GM03348 (cell line): ENCODE data around the gene PLN.

ENCODE experiments used
- DNase-seq: peaks from one replicate; pipeline ENCODE4 v3.0.0; 2012; ENCODE audit warnings: low spot score

PLN gene

GRCh38 chr6:118580585-118581419 is 32.7 kb downstream of the PLN start:
- peak; percentile 75 for DNase-seq

DNA sequence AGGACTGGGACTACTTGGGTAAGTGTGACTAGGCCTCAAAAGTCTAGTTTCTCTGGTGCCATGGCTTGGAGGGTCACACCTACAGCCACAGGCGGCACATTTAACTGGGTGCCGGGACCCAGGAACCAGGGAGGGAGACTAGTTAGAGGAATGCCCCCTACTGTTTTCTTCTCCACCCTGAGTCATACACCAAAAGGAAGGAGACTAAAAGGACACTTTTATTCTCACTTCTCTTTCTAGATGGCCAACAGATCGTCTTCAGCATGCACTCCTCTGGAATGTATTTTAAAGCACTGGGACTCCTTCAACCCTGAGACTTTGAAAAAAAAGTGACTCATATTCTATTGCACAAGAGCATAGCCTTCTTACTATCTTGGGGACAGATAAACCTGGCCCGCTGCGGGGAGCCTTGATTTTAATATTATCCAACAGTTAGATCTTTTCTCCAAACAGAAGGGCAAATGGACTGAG is 33.4 kb downstream of the PLN start:
- peak; percentile 58 for DNase-seq

GRCh38 chr6:118584911-118585310 is 36.8 kb downstream of the PLN start:
- DNase-seq, result no peak

DNA sequence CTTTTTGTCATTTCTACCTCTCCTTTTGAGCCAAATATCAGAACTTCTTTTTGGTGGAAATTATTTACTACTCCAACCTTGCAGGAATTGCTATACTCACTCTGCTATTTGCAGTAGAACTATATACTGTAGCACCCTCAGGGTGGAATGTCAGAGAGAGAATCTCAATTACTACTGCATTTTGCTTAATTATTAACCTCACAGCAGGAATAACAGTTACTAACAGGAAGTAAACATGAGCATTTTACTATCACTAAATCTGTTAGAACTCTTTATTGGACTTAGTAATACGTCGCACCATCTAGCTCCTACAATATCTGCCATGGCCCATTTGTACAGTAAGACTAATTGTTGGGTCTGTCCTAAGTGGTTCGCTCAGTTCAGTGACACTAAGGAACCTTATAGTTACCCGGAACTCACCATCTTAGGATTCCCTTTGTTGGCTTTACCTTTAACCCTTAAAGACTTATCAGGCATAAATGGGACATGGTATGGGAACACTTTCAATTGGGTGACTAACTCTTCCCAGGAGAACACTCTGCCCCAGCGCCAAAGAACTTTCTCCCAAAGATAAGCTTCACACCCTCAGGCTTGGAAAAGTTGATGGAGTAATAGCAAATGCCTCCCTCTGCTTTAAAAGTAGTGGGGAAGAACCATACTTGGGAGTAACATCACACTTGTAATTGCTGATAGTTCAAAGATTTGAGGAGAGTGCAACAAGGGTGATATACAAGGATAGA is 38.8 kb downstream of the PLN start:
- DNase-seq, result no peak

- DNase-seq, result peak; percentile 8
Observed at GRCh38 chr6:118588626-118589025, 40.5 kb downstream of the PLN start.

DNA sequence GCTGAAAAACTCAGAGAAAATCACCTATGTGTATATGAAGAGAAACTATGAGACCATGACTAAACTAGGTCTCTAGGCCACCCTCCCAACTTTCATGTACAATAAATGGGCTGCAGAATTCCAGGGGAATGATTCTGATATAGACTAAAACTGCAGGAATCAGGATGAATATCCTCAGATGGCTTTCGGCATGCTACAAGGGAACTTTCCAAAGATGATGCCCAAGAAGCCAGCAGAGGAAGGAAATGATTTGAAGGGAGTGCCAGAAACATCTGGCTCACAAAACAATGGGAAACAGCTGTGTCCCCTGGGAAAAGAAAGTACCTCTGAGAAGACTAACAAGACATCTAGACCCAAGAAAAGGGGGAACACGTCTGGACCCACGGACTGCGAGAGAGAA is 41.1 kb downstream of the PLN start:
- DNase-seq, result peak; percentile 20

GRCh38 chr6:118589649-118590365 is 41.7 kb downstream of the PLN start:
- DNase-seq, result no peak

GRCh38 chr6:118591897-118592296 is 43.8 kb downstream of the PLN start:
- DNase-seq, result no peak

DNA sequence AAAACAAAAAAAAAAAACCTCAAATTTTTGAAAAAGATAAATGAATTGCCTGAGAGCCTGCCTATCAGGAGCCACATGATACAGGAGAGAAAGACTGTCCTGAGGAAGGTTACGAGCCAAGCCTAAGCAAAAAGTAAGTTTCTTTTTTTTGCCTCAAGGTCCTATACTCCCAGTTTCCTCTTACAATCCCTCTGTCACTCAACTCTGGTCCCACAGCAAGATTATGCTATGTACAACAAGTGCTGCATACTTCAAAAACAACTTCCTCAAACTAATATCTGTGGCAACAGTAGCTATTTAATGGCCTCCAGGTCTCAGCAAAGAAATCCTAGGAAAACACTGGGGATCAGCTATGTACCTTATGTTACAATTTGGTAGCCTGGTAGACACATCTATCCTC is 46.8 kb downstream of the PLN start:
- no peak for DNase-seq

- DNase-seq, result no peak
Observed at GRCh38 chr6:118596774-118597320, 48.8 kb downstream of the PLN start.

GRCh38 chr6:118597636-118598035 is 49.5 kb downstream of the PLN start:
- no peak for DNase-seq

DNA sequence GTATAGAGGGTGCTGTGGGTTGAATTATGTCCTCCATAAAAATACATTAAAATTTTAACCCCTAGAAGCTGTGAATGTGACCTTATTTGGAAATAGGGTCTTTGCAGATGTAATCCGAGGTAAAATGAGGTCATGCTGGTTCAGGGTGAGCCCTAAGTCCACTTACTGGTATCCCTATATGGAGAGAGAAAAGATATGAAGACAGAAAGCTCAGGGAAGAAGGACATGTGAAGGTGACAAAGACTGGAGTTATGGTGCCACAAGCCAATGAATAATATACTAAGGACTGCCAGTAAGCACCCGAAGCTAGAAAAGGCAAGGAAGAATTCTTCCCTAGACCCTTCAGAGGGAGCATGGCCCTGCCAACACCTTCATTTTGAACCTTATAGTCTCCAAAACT is 50.2 kb downstream of the PLN start:
- no peak for DNase-seq

DNA sequence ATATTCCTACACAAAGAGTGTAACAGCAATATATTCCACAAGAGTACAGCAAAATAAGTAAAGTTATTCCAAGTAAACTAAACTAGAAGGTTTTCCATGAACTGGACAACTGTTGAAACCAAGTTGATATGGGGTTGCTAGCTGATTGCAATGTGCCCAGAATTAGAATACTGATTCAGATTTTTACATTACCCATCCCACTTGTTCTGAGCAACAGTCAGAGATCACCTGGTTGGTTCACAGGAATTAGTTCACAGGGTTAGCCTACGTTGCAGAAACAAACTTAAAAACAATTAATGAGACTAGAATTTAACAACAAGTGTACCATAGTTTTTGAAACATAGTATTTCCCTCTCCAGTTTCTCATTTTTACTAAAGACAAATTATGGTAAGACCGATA is 54.2 kb downstream of the PLN start:
- no peak for DNase-seq

DNA sequence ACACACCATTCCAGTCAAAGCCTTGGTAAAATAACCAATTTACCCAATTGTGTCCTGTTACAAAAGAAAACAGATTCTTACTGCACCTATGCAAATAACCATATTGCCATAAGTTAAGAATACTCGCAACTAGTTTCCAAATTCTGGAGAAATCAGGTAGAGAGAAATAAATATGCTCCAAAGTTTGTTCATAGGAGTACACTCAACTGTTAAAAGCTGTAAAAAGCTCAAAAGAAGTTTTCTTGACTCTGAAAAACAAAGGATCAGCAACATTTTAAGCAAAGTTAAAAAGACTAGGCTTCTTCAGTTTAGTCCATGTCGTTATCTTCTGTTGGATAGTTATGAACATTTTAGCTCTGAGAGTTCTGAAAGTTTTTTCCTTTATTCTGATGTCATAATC is 55.3 kb downstream of the PLN start:
- DNase-seq, result no peak

DNA sequence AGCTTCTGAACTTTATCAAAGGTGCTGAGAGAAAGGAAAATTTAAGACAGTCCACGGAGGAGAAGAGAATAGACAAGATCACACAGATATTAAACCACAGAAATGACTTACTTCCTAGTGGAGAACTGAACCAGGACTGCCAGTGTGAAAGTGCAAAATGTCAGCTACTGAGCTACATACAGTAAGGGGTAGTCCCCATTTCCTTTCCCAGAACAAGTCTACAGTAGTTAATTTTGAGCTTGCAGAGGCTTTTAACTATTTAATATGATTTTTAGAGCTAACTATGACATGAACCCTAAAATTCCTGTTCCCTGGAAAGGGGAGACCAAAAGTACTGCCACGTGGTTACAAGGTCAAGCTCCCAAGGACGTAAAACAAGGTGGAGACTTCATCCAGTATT is 58.2 kb downstream of the PLN start:
- no peak for DNase-seq

GRCh38 chr6:118606858-118607257 is 58.8 kb downstream of the PLN start:
- DNase-seq, result no peak
